HepG2 (cell line): ENCODE results near the gene MPP1. TPM values are rescaled to one million over a fixed set of nuclear protein-coding genes. Genes with fewer than 3 reads are reported as not detected.

Experiments
- ATAC-seq: fragments of 200-7000 bp; cut with Tn5 transposase; 3 replicates; pipeline ENCODE4 v1.9.1; 2020; ENCODE audit warnings: mild to moderate bottlenecking, moderate library complexity
- BruUV-seq: library from RNA; stranded (reverse); fragments of 400-500 nt; replicated peaks from 2 replicates; lab custom pipeline; 2021; lab: Mats Ljungman, UMichigan
- CTCF ChIA-PET: fragments of 300-600 bp; formaldehyde crosslinking; extraction: SDS; loops from one replicate; lab custom pipeline; 2021; ENCODE audit warnings: low total read pairs, inconsistent platforms, low intra/inter-chr PET ratio; lab: Yijun Ruan, JAX
- POLR2A ChIA-PET: fragments of 350-600 bp; sonication (Branson Sonifier 250); formaldehyde crosslinking; loops from one replicate; lab custom pipeline; 2020; ENCODE audit warnings: antibody characterized with exemption, inconsistent platforms; lab: Yijun Ruan, JAX
- DNase-seq: peaks from one replicate; pipeline ENCODE4 v3.0.0-alpha.2; 2015; ENCODE audit warnings: low spot score
- FAIRE-seq: peaks from 3 replicates; lab custom pipeline; 2011; peaks lifted over from hg19 to GRCh38; lab: Jason Lieb, UNC
- H2AFZ ChIP-seq: one replicate; pipeline ENCODE4 v1.6.1; 2011; ENCODE audit warnings: low read length, inconsistent platforms
- H3K27ac ChIP-seq: fragments of 300-600 bp; 3 replicates; pipeline ENCODE4 v1.8.0; 2011; ENCODE audit warnings: mixed run types, mild to moderate bottlenecking, mixed read lengths, low read length, inconsistent platforms; ENCODE audit not compliant: insufficient read depth; ENCODE audit errors: extremely low read length
- H3K27me3 ChIP-seq, 2 experiments: fragments of 200-600 bp in 1 of 2; 2 replicates in 1 of 2; 3 replicates in 1 of 2; pipeline versions ENCODE4 v1.6.0 to v1.8.0; 2011; ENCODE audit warnings: low read length in 2 of 2, mild to moderate bottlenecking in 2 of 2, moderate library complexity in 2 of 2, inconsistent platforms in 1 of 2; ENCODE audit not compliant: insufficient read depth in 2 of 2, control insufficient read depth in 1 of 2
- H3K36me3 ChIP-seq, 2 experiments: fragments of 200-600 bp in 1 of 2; replicated peaks in 1 of 2; 2 replicates in 1 of 2; 3 replicates in 1 of 2; pipeline versions ENCODE4 v1.5.1 to v1.8.0; 2011; ENCODE audit warnings: low read length in 2 of 2, inconsistent platforms in 1 of 2; ENCODE audit not compliant: insufficient read depth in 2 of 2, control insufficient read depth in 1 of 2
- H3K4me1 ChIP-seq: 2 replicates; pipeline ENCODE4 v1.5.1; 2012; ENCODE audit warnings: low read length, inconsistent platforms; ENCODE audit not compliant: insufficient read depth
- H3K4me2 ChIP-seq: 2 replicates; pipeline ENCODE4 v1.6.0; 2011; ENCODE audit warnings: low read depth, low read length, inconsistent platforms
- H3K4me3 ChIP-seq, 3 experiments: fragments of 200-600 bp in 1 of 3; sonication (generic), shearing (Covaris generic) in 1 of 3; replicated peaks in 1 of 3; 2 replicates each; pipeline ENCODE4 v1.5.1; 2011 to 2016; ENCODE audit warnings: low read length in 3 of 3, inconsistent platforms in 2 of 3, low read depth in 2 of 3, mild to moderate bottlenecking in 2 of 3, control low read depth in 1 of 3, mixed read lengths in 1 of 3; ENCODE audit not compliant: insufficient read depth in 1 of 3
- H3K79me2 ChIP-seq: one replicate; pipeline ENCODE4 v1.6.1; 2011; ENCODE audit warnings: low read length, inconsistent platforms; ENCODE audit not compliant: insufficient read depth
- H3K9ac ChIP-seq: 2 replicates; pipeline ENCODE4 v1.6.0; 2011; ENCODE audit warnings: mild to moderate bottlenecking, low read depth, low read length, inconsistent platforms; ENCODE audit not compliant: insufficient read depth
- H3K9me3 ChIP-seq: 2 replicates; pipeline ENCODE4 v1.5.1; 2012; ENCODE audit warnings: mild to moderate bottlenecking, low read length
- H4K20me1 ChIP-seq: 2 replicates; pipeline ENCODE4 v1.6.0; 2011; ENCODE audit warnings: inconsistent platforms, mild to moderate bottlenecking, low read length, moderate library complexity; ENCODE audit not compliant: insufficient read depth
- BCL6 ChIP-seq: IDR thresholded peaks from 2 replicates; pipeline ENCODE4 v1.6.1; 2016; ENCODE audit warnings: missing genetic modification reagents, missing compliant biosample characterization
- HNRNPH1 ChIP-seq: fragments of 200-400 bp; formaldehyde crosslinking; optimal IDR thresholded peaks from 2 replicates; pipeline ENCODE3; 2017; ENCODE audit warnings: mild to moderate bottlenecking, low read depth, low read length
- RBM22 ChIP-seq: fragments of 200-400 bp; formaldehyde crosslinking; optimal IDR thresholded peaks from 2 replicates; pipeline ENCODE3; 2017; ENCODE audit warnings: mild to moderate bottlenecking, low read length, moderate library complexity
- RFX3 ChIP-seq: IDR thresholded peaks from 2 replicates; pipeline ENCODE4 v1.6.1; 2016; ENCODE audit warnings: missing biosample characterization, missing genetic modification reagents
- SUZ12 ChIP-seq: fragments of 150-350 bp; IDR thresholded peaks from 2 replicates; pipeline ENCODE4 v1.6.1; 2014; ENCODE audit warnings: low read depth, low read length
- TEAD2 ChIP-seq: sonication (generic); formaldehyde crosslinking; IDR thresholded peaks from 2 replicates; pipeline ENCODE4 v1.9.0; 2021; ENCODE audit warnings: missing genetic modification reagents
- ZBTB20 ChIP-seq: sonication (generic); formaldehyde crosslinking; IDR thresholded peaks from 2 replicates; pipeline ENCODE4 v1.8.1; 2023; ENCODE audit warnings: missing genetic modification reagents, low read depth, mild to moderate bottlenecking, borderline replicate concordance
- ZFP36 ChIP-seq: fragments of 150-350 bp; IDR thresholded peaks from 2 replicates; pipeline ENCODE4 v1.6.1; 2018; ENCODE audit warnings: borderline replicate concordance, low read length, low read depth; ENCODE audit not compliant: partially characterized antibody
- ZNF20 ChIP-seq: sonication (generic); formaldehyde crosslinking; IDR thresholded peaks from 2 replicates; pipeline ENCODE4 v1.4.0; 2020; ENCODE audit warnings: mild to moderate bottlenecking, moderate library complexity, missing genetic modification reagents
- ZNF264 ChIP-seq: sonication (generic); formaldehyde crosslinking; IDR thresholded peaks from 2 replicates; pipeline ENCODE4 v1.4.0; 2020; ENCODE audit warnings: missing genetic modification reagents
- ZNF430 ChIP-seq: sonication (generic); formaldehyde crosslinking; IDR thresholded peaks from 2 replicates; pipeline ENCODE4 v1.9.0; 2021; ENCODE audit warnings: mild to moderate bottlenecking, missing genetic modification reagents
- WGBS: methylation state at CpG from one replicate; pipeline ENCODE4 v1.1.6; 2017; ENCODE audit warnings: low lambda C conversion rate; 5-methylcytosine and 5-hydroxymethylcytosine counted together
- in situ Hi-C: cut with HindIII; loops from 2 replicates; pipeline ENCODE4 v1.10.0; 2017; ENCODE audit warnings: low pct_unique_long_range_greater_than_20kb; ENCODE audit not compliant: extremely low pct_ligation_motif_present
- intact Hi-C: fragments of 100-400 bp; cut with micrococcal nuclease; formaldehyde crosslinking; loops from one replicate; pipeline ENCODE4 v1.10.0; 2022; ENCODE audit not compliant: unreplicated experiment
- polyA plus RNA-seq, 8 experiments: library from polyadenylated mRNA; depleted of rRNA in 3 of 8; stranded (reverse) in 7 of 8; unstranded in 1 of 8; fragments of >200 nt; fragmentation: Illumina TruSeq in 4 of 8; extraction: Trizol in 4 of 8; gene quantifications; 2 replicates each; pipeline versions ENCODE4 v1.2.1 to v1.2.3, GENCODE V29; 2011 to 2016; ENCODE audit warnings: low read depth in 4 of 8, missing spikeins in 1 of 8, mixed read lengths in 1 of 8; ENCODE audit not compliant: insufficient read depth in 1 of 8
- total RNA-seq, 5 experiments: library from RNA; depleted of rRNA; stranded (reverse); fragments of >200 nt; fragmentation: Illumina TruSeq; extraction: Trizol; gene quantifications; 2 replicates each; pipeline ENCODE4 v1.2.3, GENCODE V29; 2016; ENCODE audit warnings: low read depth in 1 of 5
- TF ChIP-seq, protein P1 (sequence below): sonication (generic); formaldehyde crosslinking; IDR thresholded peaks from 2 replicates; pipeline ENCODE4 v1.4.0; 2020; ENCODE audit warnings: missing genetic modification reagents
- TF ChIP-seq, protein P2 (sequence below): sonication (generic); formaldehyde crosslinking; IDR thresholded peaks from 2 replicates; pipeline ENCODE4 v1.9.0; 2021; ENCODE audit warnings: missing genetic modification reagents, mild to moderate bottlenecking, borderline replicate concordance
- TF ChIP-seq, protein P3 (sequence below): sonication (generic); formaldehyde crosslinking; IDR thresholded peaks from 2 replicates; pipeline ENCODE4 v1.4.0; 2020; ENCODE audit warnings: mild to moderate bottlenecking, missing genetic modification reagents

The MPP1 gene
- total and polyA plus RNA-seq, 2 of the 13 experiments (the other 11 are each of a cell fraction or from before 2014, with no cell fraction given), result 7.8 to 8.1 TPM

DNA sequence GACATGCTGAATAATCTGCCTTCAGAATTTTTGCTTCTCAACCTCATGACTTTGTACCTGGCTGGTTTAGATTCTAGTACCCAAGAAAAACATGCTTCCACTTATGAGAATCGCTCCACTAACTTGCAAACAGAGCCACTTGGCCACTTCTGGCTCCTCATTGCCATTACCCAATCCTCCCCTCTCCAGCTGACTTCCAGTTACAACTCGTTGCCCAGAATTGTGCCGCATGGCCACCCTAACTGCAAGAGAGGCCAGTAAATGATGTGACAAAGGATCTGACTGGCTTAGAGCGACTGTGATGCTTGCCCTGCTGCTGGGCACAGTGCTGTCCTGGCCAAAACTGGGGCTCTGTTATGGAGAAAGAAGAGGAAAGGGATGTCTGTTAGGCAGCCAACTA, 46.6 kb downstream of the MPP1 start:
- intact Hi-C loops, result no loop called here

More for the DNA sequence above, 46.6 kb downstream of the MPP1 start:
- TF ChIP-seq RBM22 (no peak), ZFP36 (no peak), ZBTB20 (CRISPR knock-in tag) (no peak), HNRNPH1 (no peak), ZNF430 (CRISPR knock-in tag) (no peak), ZNF264 (CRISPR knock-in tag) (no peak), BCL6 (CRISPR knock-in tag) (no peak), RFX3 (no peak), TEAD2 (CRISPR knock-in tag) (no peak), SUZ12 (no peak), ZNF20 (CRISPR knock-in tag) (no peak)
- TF ChIP-seq, protein P1, sequence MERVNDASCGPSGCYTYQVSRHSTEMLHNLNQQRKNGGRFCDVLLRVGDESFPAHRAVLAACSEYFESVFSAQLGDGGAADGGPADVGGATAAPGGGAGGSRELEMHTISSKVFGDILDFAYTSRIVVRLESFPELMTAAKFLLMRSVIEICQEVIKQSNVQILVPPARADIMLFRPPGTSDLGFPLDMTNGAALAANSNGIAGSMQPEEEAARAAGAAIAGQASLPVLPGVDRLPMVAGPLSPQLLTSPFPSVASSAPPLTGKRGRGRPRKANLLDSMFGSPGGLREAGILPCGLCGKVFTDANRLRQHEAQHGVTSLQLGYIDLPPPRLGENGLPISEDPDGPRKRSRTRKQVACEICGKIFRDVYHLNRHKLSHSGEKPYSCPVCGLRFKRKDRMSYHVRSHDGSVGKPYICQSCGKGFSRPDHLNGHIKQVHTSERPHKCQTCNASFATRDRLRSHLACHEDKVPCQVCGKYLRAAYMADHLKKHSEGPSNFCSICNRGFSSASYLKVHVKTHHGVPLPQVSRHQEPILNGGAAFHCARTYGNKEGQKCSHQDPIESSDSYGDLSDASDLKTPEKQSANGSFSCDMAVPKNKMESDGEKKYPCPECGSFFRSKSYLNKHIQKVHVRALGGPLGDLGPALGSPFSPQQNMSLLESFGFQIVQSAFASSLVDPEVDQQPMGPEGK (CRISPR knock-in tag), result no peak
- TF ChIP-seq, protein P2, sequence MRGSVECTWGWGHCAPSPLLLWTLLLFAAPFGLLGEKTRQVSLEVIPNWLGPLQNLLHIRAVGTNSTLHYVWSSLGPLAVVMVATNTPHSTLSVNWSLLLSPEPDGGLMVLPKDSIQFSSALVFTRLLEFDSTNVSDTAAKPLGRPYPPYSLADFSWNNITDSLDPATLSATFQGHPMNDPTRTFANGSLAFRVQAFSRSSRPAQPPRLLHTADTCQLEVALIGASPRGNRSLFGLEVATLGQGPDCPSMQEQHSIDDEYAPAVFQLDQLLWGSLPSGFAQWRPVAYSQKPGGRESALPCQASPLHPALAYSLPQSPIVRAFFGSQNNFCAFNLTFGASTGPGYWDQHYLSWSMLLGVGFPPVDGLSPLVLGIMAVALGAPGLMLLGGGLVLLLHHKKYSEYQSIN (CRISPR knock-in tag), result no peak
- TF ChIP-seq, protein P3, sequence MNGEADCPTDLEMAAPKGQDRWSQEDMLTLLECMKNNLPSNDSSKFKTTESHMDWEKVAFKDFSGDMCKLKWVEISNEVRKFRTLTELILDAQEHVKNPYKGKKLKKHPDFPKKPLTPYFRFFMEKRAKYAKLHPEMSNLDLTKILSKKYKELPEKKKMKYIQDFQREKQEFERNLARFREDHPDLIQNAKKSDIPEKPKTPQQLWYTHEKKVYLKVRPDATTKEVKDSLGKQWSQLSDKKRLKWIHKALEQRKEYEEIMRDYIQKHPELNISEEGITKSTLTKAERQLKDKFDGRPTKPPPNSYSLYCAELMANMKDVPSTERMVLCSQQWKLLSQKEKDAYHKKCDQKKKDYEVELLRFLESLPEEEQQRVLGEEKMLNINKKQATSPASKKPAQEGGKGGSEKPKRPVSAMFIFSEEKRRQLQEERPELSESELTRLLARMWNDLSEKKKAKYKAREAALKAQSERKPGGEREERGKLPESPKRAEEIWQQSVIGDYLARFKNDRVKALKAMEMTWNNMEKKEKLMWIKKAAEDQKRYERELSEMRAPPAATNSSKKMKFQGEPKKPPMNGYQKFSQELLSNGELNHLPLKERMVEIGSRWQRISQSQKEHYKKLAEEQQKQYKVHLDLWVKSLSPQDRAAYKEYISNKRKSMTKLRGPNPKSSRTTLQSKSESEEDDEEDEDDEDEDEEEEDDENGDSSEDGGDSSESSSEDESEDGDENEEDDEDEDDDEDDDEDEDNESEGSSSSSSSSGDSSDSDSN, result no peak
- no peak for FAIRE-seq
- H3K9ac ChIP-seq, result no peak overlapping the region
- no peak overlapping the region for H3K4me2 ChIP-seq
- H3K27ac ChIP-seq, result no peak overlapping the region
- in situ Hi-C loops, result no loop called here
- BruUV-seq, result no TSS peak
- no peak for DNase-seq
- no peaks in the 10 kb centered on the region; a peak in 1 of 5 replicates for H3K27me3 ChIP-seq
- no peaks in the 10 kb centered on the region for H3K36me3 ChIP-seq
- ChIA-PET POLR2A (no interaction called here), CTCF (no interaction called here)
- peaks cover 11% of the 10 kb centered on the region; the same call in 1 of the 2 replicates for H3K4me1 ChIP-seq
- 0% methylated on average over 1 of the region's 4 CpGs for WGBS
- ATAC-seq, result no peak
- no peak overlapping the region for H3K4me3 ChIP-seq
- no peak overlapping the region for H2AFZ ChIP-seq
- no peaks in the 10 kb centered on the region for H4K20me1 ChIP-seq
- peaks cover 8% of the 10 kb centered on the region for H3K79me2 ChIP-seq
- no peaks in the 10 kb centered on the region for H3K9me3 ChIP-seq
